Spleen (tissue), 11 donors: ENCODE results near the gene CAPRIN2. TPM values are rescaled to one million over a fixed set of nuclear protein-coding genes. Genes with fewer than 3 reads are reported as not detected.

Source experiments
- DNase-seq: peaks from one replicate; pipeline ENCODE4 v3.0.0-alpha.2; 2020
- H3K27ac ChIP-seq, 8 donors: fragments of 200-600 bp; sonication (generic) in 7 of 8; 1 replicate in 4 of 8; 2 replicates in 4 of 8; pipeline versions ENCODE4 v1.5.0 to v1.8.0; 2016 to 2021; ENCODE audit warnings: inconsistent platforms in 4 of 8, mild to moderate bottlenecking in 4 of 8, moderate library complexity in 1 of 8
- H3K27me3 ChIP-seq, 7 donors: fragments of 200-600 bp; sonication (generic) in 6 of 7; replicated peaks in 1 of 7; 1 replicate in 4 of 7; 2 replicates in 3 of 7; pipeline versions ENCODE4 v1.5.0 to v1.8.0; 2016 to 2021; ENCODE audit warnings: inconsistent platforms in 3 of 7, mild to moderate bottlenecking in 1 of 7
- H3K36me3 ChIP-seq, 6 donors: fragments of 200-600 bp; sonication (generic) in 5 of 6; 1 replicate in 4 of 6; 2 replicates in 2 of 6; pipeline versions ENCODE4 v1.5.0 to v1.8.0; 2016 to 2021; ENCODE audit warnings: inconsistent platforms in 2 of 6
- H3K4me1 ChIP-seq, 6 donors: fragments of 200-600 bp; sonication (generic) in 5 of 6; 1 replicate in 3 of 6; 2 replicates in 3 of 6; pipeline versions ENCODE4 v1.5.0 to v1.8.0; 2016 to 2021; ENCODE audit warnings: inconsistent platforms in 3 of 6
- H3K4me3 ChIP-seq, 8 donors: fragments of 200-600 bp; sonication (generic) in 7 of 8; 1 replicate in 4 of 8; 2 replicates in 4 of 8; pipeline versions ENCODE4 v1.5.0 to v1.8.0; 2016 to 2021; ENCODE audit warnings: inconsistent platforms in 4 of 8, mild to moderate bottlenecking in 4 of 8, moderate library complexity in 2 of 8
- H3K9me3 ChIP-seq, 8 donors: fragments of 200-600 bp; sonication (generic) in 7 of 8; 1 replicate in 4 of 8; 2 replicates in 4 of 8; pipeline versions ENCODE4 v1.5.0 to v1.8.0; 2016 to 2021; ENCODE audit warnings: inconsistent platforms in 4 of 8
- POLR2A ChIP-seq, 3 donors: fragments of 450-650 bp; IDR thresholded peaks; one replicate each; pipeline ENCODE4 v1.5.1; 2017; ENCODE audit warnings: antibody characterized with exemption in 3 of 3, mild to moderate bottlenecking in 1 of 3
- POLR2AphosphoS5 ChIP-seq, 3 donors: sonication (generic); formaldehyde crosslinking; IDR thresholded peaks; one replicate each; pipeline ENCODE4 v1.5.1; 2017; ENCODE audit warnings: antibody characterized with exemption in 3 of 3
- WGBS, 5 donors: extraction: QIAGEN DNeasy Blood & Tissue Kit in 3 of 5; methylation state at CpG; one replicate each; pipeline versions ENCODE4 v1.1.5 to v1.1.7; 2013 to 2018; 5-methylcytosine and 5-hydroxymethylcytosine counted together
- intact Hi-C: fragments of 100-400 bp; cut with DNase I; formaldehyde crosslinking; loops from one replicate; pipeline ENCODE4 v1.15.0; 2023; ENCODE audit warnings: low total_unique reads
- polyA plus RNA-seq, 3 donors: library from polyadenylated mRNA; stranded (reverse); fragments of 200-250 nt; gene quantifications; one replicate each; pipeline ENCODE4 v1.2.1, GENCODE V29; 2013
- total RNA-seq, 7 donors: library from RNA; depleted of rRNA in 3 of 7; stranded (reverse); fragments of >200 nt in 3 of 7; fragmentation: NEBNext Ultra II Directional in 4 of 7; extraction: Animal tissue kit (Norgen Biotek cat#: 25700) in 4 of 7; gene quantifications; one replicate each; pipeline versions ENCODE4 v1.1.0 to v1.2.1, GENCODE V29; 2016 to 2021
- TF ChIP-seq, protein P1 (sequence below), 11 experiments: fragments of 200-600 bp in 7 of 11; fragments of 450-650 bp in 4 of 11; sonication (generic) in 4 of 11; IDR thresholded peaks in 8 of 11; conservative IDR thresholded peaks in 3 of 11; 1 replicate in 7 of 11; 2 replicates in 4 of 11; pipeline versions ENCODE4 v1.4.0 to v1.8.0; 2016 to 2021; ENCODE audit warnings: antibody characterized with exemption in 11 of 11, inconsistent platforms in 4 of 11, mild to moderate bottlenecking in 1 of 11
- donor health status: healthy with polysubstance abuse.
- donor health status: DM: no; HTN: no; CAD: no; lungs with moderate emphysema.
- donor health status: DM: no; HTN: no; CAD: no.
- donor health status: Bipolar disorder and iron deficiency.
- donor health status: healthy.
- donor health status: DM: no; HTN: no; CAD: no.
- donor health status: DM: yes; HTN: yes; CAD: no.

CAPRIN2 gene
- total and polyA plus RNA-seq, 10 donors: 11.4 to 54.5 (median 25.5) TPM

DNA sequence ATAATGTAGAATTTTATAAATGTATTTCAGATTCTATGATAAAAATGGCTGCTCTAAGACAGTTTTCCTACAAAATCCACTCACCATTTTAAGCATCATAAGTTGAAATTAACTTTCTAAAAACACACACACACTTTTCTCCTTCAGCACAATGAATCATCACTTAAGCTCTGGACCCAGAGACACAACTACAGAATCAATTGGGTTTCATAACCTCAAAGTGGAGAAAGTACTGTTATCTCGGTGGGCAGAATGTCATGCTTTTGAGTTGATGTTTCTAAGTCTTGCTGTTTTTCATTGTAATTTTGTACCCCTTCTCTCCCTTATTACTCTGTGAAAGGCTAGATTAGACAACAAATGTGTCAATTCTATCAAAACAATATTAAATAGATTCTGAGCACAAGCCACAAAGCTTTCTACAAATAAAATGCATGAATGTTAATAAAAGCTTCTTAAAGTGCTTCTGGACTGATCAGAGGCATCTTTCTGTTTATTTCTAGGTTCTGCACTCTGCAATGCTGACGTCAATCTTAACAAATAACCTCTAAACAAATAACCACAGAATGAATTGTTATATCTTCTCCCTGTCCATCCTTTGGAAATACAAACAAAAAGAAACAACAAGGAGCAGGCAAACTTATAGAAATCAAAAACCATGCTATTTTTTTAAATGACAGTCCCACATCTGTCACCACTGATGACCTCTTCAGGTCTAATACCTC lies 67.3 kb downstream of the CAPRIN2 start:
- intact Hi-C loops: no loop called here
- Histone ChIP-seq H3K9me3 (no peaks in the 10 kb centered on the region), H3K36me3 (peaks cover 0 to 59% (median 8%) of the 10 kb centered on the region in 6 donors), H3K27me3 (no peaks in the 10 kb centered on the region), H3K4me3 (no peak overlapping the region), H3K27ac (no peak overlapping the region), H3K4me1 (peaks cover 0 to 27% (median 6%) of the 10 kb centered on the region in 6 donors)
- TF ChIP-seq POLR2A (IDR thresholded peaks at IDR 0.05) (no peak), POLR2AphosphoS5 (IDR thresholded peaks at IDR 0.05) (no peak)
- TF ChIP-seq, protein P1, sequence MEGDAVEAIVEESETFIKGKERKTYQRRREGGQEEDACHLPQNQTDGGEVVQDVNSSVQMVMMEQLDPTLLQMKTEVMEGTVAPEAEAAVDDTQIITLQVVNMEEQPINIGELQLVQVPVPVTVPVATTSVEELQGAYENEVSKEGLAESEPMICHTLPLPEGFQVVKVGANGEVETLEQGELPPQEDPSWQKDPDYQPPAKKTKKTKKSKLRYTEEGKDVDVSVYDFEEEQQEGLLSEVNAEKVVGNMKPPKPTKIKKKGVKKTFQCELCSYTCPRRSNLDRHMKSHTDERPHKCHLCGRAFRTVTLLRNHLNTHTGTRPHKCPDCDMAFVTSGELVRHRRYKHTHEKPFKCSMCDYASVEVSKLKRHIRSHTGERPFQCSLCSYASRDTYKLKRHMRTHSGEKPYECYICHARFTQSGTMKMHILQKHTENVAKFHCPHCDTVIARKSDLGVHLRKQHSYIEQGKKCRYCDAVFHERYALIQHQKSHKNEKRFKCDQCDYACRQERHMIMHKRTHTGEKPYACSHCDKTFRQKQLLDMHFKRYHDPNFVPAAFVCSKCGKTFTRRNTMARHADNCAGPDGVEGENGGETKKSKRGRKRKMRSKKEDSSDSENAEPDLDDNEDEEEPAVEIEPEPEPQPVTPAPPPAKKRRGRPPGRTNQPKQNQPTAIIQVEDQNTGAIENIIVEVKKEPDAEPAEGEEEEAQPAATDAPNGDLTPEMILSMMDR (IDR thresholded peaks at IDR 0.05 in 8 of 11, conservative IDR thresholded peaks at IDR 0.05 in 3 of 11): no peak
- WGBS, 5 donors: 86 to 97% (median 89%) methylated on average over 2 of the region's 2 CpGs
- no peak for DNase-seq

DNA sequence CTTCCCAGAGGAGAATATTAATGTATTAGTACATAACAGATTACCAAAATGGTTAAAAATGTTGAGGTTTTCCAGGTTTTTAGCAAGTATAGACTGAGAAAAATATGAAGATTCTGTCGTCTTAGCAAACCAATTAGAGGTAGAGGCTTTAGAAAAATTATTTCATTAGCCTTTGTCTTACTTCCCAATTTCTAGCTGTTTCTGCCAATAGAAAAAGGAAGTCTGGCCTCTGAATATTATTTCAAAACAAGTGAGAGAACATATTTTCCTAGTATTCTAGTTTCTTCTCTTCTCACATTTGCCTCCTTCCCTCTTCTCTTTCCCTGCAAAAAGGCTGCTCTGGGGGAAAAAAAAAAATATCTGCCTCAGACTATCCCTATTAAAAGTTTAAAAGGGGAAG lies 75.5 kb downstream of the CAPRIN2 start:
- Histone ChIP-seq H3K4me3 (no peak overlapping the region), H3K9me3 (no peaks in the 10 kb centered on the region), H3K36me3 (peaks cover 0 to 100% (median 58%) of the 10 kb centered on the region in 6 donors), H3K4me1 (peaks cover 0 to 38% (median 7%) of the 10 kb centered on the region in 6 donors), H3K27ac (peak overlapping the region in 5 of 8 donors; percentile 2 to 62 (median 35)), H3K27me3 (no peaks in the 10 kb centered on the region)
- TF ChIP-seq, protein P1 (IDR thresholded peaks at IDR 0.05 in 8 of 11, conservative IDR thresholded peaks at IDR 0.05 in 3 of 11): no peak
- TF ChIP-seq POLR2AphosphoS5 (IDR thresholded peaks at IDR 0.05) (no peak), POLR2A (IDR thresholded peaks at IDR 0.05) (no peak)
- no peak for DNase-seq
- WGBS, 5 donors: 32 to 73% (median 64%) methylated on average over 1 of the region's 1 CpG
- intact Hi-C loops: no loop called here

DNA sequence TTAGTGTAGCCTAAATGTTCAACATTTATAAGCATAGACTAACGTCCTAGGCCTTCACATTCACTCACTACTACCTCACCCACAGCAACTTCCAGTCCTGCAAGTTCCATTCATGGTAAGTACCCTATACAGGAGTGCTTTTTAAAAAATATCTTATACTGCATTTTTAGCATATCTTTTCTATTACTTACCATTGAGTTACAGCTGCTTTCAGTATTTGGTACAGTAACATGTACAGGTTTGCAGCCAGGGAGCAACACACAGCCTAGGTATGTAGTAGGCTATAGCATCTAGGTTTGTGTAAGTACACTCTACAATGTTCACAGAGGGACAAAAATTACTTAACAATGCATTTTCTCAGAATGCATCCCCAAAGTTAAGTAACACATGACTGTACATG lies 76.5 kb downstream of the CAPRIN2 start:
- peaks cover 0 to 100% (median 68%) of the 10 kb centered on the region in 6 donors for H3K36me3 ChIP-seq
- WGBS, 5 donors: 80 to 100% (median 95%) methylated on average over 1 of the region's 1 CpG

DNA sequence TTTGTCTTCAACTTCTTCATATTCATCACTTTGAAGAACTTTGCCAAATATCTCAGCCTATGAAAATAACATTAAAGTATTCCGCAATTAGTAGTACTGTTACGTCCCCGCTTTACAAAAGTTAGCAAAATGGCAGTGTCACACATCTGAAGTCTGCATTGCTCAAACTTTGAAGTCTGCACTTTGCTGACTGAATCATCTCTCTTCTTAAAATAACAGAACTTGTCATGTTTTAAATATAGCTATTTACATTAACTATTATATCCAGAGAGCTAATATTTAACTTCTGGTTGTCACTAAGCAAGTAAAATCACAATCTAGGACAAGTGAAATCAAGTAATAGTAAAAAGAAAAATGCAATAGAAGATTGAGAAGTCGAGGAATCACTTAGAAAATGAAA lies 93.5 kb downstream of the CAPRIN2 start:
- no peaks in the 10 kb centered on the region for H3K27me3 ChIP-seq
- DNase-seq: no peak
- TF ChIP-seq, protein P1 (IDR thresholded peaks at IDR 0.05 in 8 of 11, conservative IDR thresholded peaks at IDR 0.05 in 3 of 11): no peak
- TF ChIP-seq POLR2A (IDR thresholded peaks at IDR 0.05) (no peak), POLR2AphosphoS5 (IDR thresholded peaks at IDR 0.05) (no peak)
- WGBS, 5 donors: 73 to 95% (median 74%) methylated on average over 4 of the region's 4 CpGs
- H3K4me3 ChIP-seq: no peak overlapping the region
- H3K9me3 ChIP-seq: no peaks in the 10 kb centered on the region
- H3K36me3 ChIP-seq: peaks cover 2 to 100% (median 68%) of the 10 kb centered on the region in 6 donors
- intact Hi-C loops: no loop called here
- H3K4me1 ChIP-seq: no peaks in the 10 kb centered on the region
- no peak overlapping the region for H3K27ac ChIP-seq

More for the DNA sequence above, 76.5 kb downstream of the CAPRIN2 start:
- Histone ChIP-seq H3K27me3 (no peaks in the 10 kb centered on the region), H3K4me3 (no peak overlapping the region), H3K4me1 (peaks cover 0 to 35% (median 3%) of the 10 kb centered on the region in 6 donors), H3K27ac (no peak overlapping the region), H3K9me3 (no peaks in the 10 kb centered on the region)
- intact Hi-C loops: no loop called here
- TF ChIP-seq POLR2AphosphoS5 (IDR thresholded peaks at IDR 0.05): no peak
- TF ChIP-seq, protein P1 (IDR thresholded peaks at IDR 0.05 in 8 of 11, conservative IDR thresholded peaks at IDR 0.05 in 3 of 11): no peak
- TF ChIP-seq POLR2A (IDR thresholded peaks at IDR 0.05): no peak
- DNase-seq: no peak
